HepG2 (cell line): Measurements from ENCODE around the gene MARK2. TPM values are rescaled to one million over a fixed set of nuclear protein-coding genes. Genes with fewer than 3 reads are reported as not detected.

Source experiments
- ATAD3A ChIP-seq: sonication (generic); formaldehyde crosslinking; IDR thresholded peaks from 2 replicates; pipeline ENCODE4 v1.4.0; 2020; ENCODE audit warnings: missing genetic modification reagents
- CEBPG ChIP-seq: IDR thresholded peaks from 2 replicates; pipeline ENCODE4 v1.6.1; 2016
- CSRNP2 ChIP-seq: sonication (generic); formaldehyde crosslinking; conservative IDR thresholded peaks from 2 replicates; pipeline ENCODE4 v1.8.0; 2022; ENCODE audit warnings: low read depth, missing genetic modification reagents
- EEA1 ChIP-seq: sonication (generic); formaldehyde crosslinking; IDR thresholded peaks from 2 replicates; pipeline ENCODE4 v1.5.1; 2020; ENCODE audit warnings: mild to moderate bottlenecking, missing genetic modification reagents, borderline replicate concordance
- HDAC1 ChIP-seq: sonication (generic); formaldehyde crosslinking; IDR thresholded peaks from 2 replicates; pipeline ENCODE4 v1.5.1; 2020; ENCODE audit warnings: mild to moderate bottlenecking, missing genetic modification reagents
- JDP2 ChIP-seq: sonication (generic); formaldehyde crosslinking; IDR thresholded peaks from 2 replicates; pipeline ENCODE4 v1.8.1; 2022; ENCODE audit warnings: missing genetic modification reagents, borderline replicate concordance
- NONO ChIP-seq, 2 experiments: fragments of 450-650 bp in 1 of 2; sonication (generic) in 1 of 2; formaldehyde crosslinking in 1 of 2; IDR thresholded peaks in 1 of 2; conservative IDR thresholded peaks in 1 of 2; 2 replicates each; pipeline versions ENCODE4 v1.6.1 to v1.8.0; 2017 to 2022; ENCODE audit warnings: mild to moderate bottlenecking in 1 of 2, missing genetic modification reagents in 1 of 2, moderate library complexity in 1 of 2
- RAD51 ChIP-seq: fragments of 450-650 bp; IDR thresholded peaks from 2 replicates; pipeline ENCODE4 v1.6.1; 2016; ENCODE audit warnings: borderline replicate concordance
- SALL1 ChIP-seq: sonication (generic); formaldehyde crosslinking; IDR thresholded peaks from 2 replicates; pipeline ENCODE4 v1.8.0; 2022; ENCODE audit warnings: mild to moderate bottlenecking, missing genetic modification reagents
- SOX6 ChIP-seq, 2 experiments: fragments of 450-650 bp in 1 of 2; sonication (generic) in 1 of 2; formaldehyde crosslinking in 1 of 2; IDR thresholded peaks; 2 replicates each; pipeline versions ENCODE4 v1.4.0 to v1.6.1; 2017 to 2020; ENCODE audit warnings: antibody characterized with exemption in 1 of 2, mild to moderate bottlenecking in 1 of 2, missing genetic modification reagents in 1 of 2
- SRSF4 ChIP-seq: fragments of 200-400 bp; formaldehyde crosslinking; IDR thresholded peaks from one replicate; pipeline ENCODE4 v1.6.1; 2018; ENCODE audit warnings: mild to moderate bottlenecking, low read depth, low read length, moderate library complexity; ENCODE audit not compliant: poor library complexity, severe bottlenecking
- THAP11 ChIP-seq: IDR thresholded peaks from 2 replicates; pipeline ENCODE4 v1.6.1; 2016; ENCODE audit warnings: missing biosample characterization, missing genetic modification reagents
- ZFP1 ChIP-seq: IDR thresholded peaks from 2 replicates; pipeline ENCODE4 v1.6.1; 2016
- ZGPAT ChIP-seq: IDR thresholded peaks from 2 replicates; pipeline ENCODE4 v1.6.1; 2016; ENCODE audit warnings: mild to moderate bottlenecking
- ZNF180 ChIP-seq: sonication (generic); formaldehyde crosslinking; IDR thresholded peaks from 2 replicates; pipeline ENCODE4 v1.4.0; 2020; ENCODE audit warnings: low read depth, missing genetic modification reagents, borderline replicate concordance
- ZNF232 ChIP-seq: sonication (generic); formaldehyde crosslinking; IDR thresholded peaks from 2 replicates; pipeline ENCODE4 v1.4.0; 2020; ENCODE audit warnings: missing genetic modification reagents, borderline replicate concordance
- ZNF292 ChIP-seq: sonication (generic); formaldehyde crosslinking; IDR thresholded peaks from 2 replicates; pipeline ENCODE4 v1.8.1; 2022; ENCODE audit warnings: mild to moderate bottlenecking, low read depth, missing genetic modification reagents, borderline replicate concordance
- ZNF432 ChIP-seq: sonication (generic); formaldehyde crosslinking; IDR thresholded peaks from 2 replicates; pipeline ENCODE4 v1.5.0; 2020; ENCODE audit warnings: missing genetic modification reagents, mild to moderate bottlenecking, borderline replicate concordance
- ZNF484 ChIP-seq: sonication (generic); formaldehyde crosslinking; IDR thresholded peaks from 2 replicates; pipeline ENCODE4 v1.5.1; 2020; ENCODE audit warnings: mild to moderate bottlenecking, low read depth, missing genetic modification reagents, borderline replicate concordance
- ZNF563 ChIP-seq: sonication (generic); formaldehyde crosslinking; IDR thresholded peaks from 2 replicates; pipeline ENCODE4 v1.8.0; 2022; ENCODE audit warnings: mild to moderate bottlenecking, moderate library complexity, missing genetic modification reagents
- ZNF567 ChIP-seq: sonication (generic); formaldehyde crosslinking; IDR thresholded peaks from 2 replicates; pipeline ENCODE4 v1.8.1; 2023; ENCODE audit warnings: mild to moderate bottlenecking, missing genetic modification reagents, borderline replicate concordance
- ZNF605 ChIP-seq: sonication (generic); formaldehyde crosslinking; IDR thresholded peaks from 2 replicates; pipeline ENCODE4 v1.8.0; 2022; ENCODE audit warnings: mild to moderate bottlenecking, missing genetic modification reagents
- ZNF614 ChIP-seq: IDR thresholded peaks from 2 replicates; pipeline ENCODE4 v1.6.1; 2018; ENCODE audit warnings: missing biosample characterization, missing genetic modification reagents, inconsistent platforms, borderline replicate concordance
- ZNF841 ChIP-seq: sonication (generic); formaldehyde crosslinking; IDR thresholded peaks from 2 replicates; pipeline ENCODE4 v1.8.1; 2023; ENCODE audit warnings: missing genetic modification reagents, borderline replicate concordance
- polyA plus RNA-seq, 8 experiments: library from polyadenylated mRNA; depleted of rRNA in 3 of 8; stranded (reverse) in 7 of 8; unstranded in 1 of 8; fragments of >200 nt; fragmentation: Illumina TruSeq in 4 of 8; extraction: Trizol in 4 of 8; gene quantifications; 2 replicates each; pipeline versions ENCODE4 v1.2.1 to v1.2.3, GENCODE V29; 2011 to 2016; ENCODE audit warnings: low read depth in 4 of 8, missing spikeins in 1 of 8, mixed read lengths in 1 of 8; ENCODE audit not compliant: insufficient read depth in 1 of 8
- total RNA-seq, 5 experiments: library from RNA; depleted of rRNA; stranded (reverse); fragments of >200 nt; fragmentation: Illumina TruSeq; extraction: Trizol; gene quantifications; 2 replicates each; pipeline ENCODE4 v1.2.3, GENCODE V29; 2016; ENCODE audit warnings: low read depth in 1 of 5
- TF ChIP-seq, protein P1 (sequence below): sonication (generic); formaldehyde crosslinking; IDR thresholded peaks from 2 replicates; pipeline ENCODE4 v1.8.0; 2022; ENCODE audit warnings: missing genetic modification reagents, mild to moderate bottlenecking, moderate library complexity, borderline replicate concordance

MARK2 gene
- total and polyA plus RNA-seq, 2 of the 13 experiments (the other 11 are each of a cell fraction or from before 2014, with no cell fraction given), result 13.5 to 13.9 TPM

DNA sequence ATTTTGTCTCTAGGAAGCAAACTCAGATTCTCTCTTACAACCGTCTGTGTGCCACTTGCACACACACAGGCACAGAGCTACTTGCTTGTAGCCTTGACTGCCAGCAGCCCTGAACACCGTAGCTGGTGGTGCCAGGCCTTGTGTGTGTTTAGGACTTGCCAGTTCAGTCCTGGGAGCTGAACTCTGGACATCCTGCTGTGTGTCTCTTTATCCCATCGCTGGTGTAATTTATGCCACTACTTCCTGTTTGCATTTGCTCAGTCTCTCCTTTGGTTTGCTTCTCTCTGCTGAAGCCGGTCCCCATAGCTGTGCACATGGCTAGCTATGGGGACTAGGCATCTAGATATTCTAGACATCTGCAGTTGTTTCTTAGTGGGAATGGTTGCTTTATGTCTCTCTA, 24.0 kb downstream of the MARK2 start (continued):
- TF ChIP-seq ZNF567 (CRISPR knock-in tag) (no peak), ZFP1 (CRISPR knock-in tag) (no peak), ZNF232 (CRISPR knock-in tag) (no peak), NONO (IDR thresholded peaks at IDR 0.05) (no peak), NONO (CRISPR knock-in tag; conservative IDR thresholded peaks at IDR 0.05) (no peak), ZGPAT (0 out of 2 replicates have a peak, but pooled peaks have one; percentile 43), ZNF841 (CRISPR knock-in tag) (no peak), ZNF292 (no peak), ATAD3A (CRISPR knock-in tag) (no peak), RAD51 (no peak), SALL1 (CRISPR knock-in tag) (no peak; the same call in 1 of the 2 replicates), HDAC1 (CRISPR knock-in tag) (peak; percentile 34), ZNF484 (CRISPR knock-in tag) (no peak), CSRNP2 (no peak), SRSF4 (no peak), CEBPG (CRISPR knock-in tag) (peak; percentile 61), ZNF605 (CRISPR knock-in tag) (no peak), ZNF180 (no peak), ZNF614 (peak; percentile 79; the same call in 1 of the 2 replicates), ZNF432 (CRISPR knock-in tag) (no peak), EEA1 (CRISPR knock-in tag) (no peak), JDP2 (no peak), ZNF563 (CRISPR knock-in tag) (no peak), SOX6 (IDR thresholded peaks at IDR 0.05) (no peak), SOX6 (CRISPR knock-in tag; IDR thresholded peaks at IDR 0.05) (peak; percentile 35; the same call in 1 of the 2 replicates), THAP11 (peak; percentile 47; the same call in 1 of the 2 replicates)
- TF ChIP-seq, protein P1, sequence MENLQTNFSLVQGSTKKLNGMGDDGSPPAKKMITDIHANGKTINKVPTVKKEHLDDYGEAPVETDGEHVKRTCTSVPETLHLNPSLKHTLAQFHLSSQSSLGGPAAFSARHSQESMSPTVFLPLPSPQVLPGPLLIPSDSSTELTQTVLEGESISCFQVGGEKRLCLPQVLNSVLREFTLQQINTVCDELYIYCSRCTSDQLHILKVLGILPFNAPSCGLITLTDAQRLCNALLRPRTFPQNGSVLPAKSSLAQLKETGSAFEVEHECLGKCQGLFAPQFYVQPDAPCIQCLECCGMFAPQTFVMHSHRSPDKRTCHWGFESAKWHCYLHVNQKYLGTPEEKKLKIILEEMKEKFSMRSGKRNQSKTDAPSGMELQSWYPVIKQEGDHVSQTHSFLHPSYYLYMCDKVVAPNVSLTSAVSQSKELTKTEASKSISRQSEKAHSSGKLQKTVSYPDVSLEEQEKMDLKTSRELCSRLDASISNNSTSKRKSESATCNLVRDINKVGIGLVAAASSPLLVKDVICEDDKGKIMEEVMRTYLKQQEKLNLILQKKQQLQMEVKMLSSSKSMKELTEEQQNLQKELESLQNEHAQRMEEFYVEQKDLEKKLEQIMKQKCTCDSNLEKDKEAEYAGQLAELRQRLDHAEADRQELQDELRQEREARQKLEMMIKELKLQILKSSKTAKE (CRISPR knock-in tag), result no peak
